GM23248 (cell line): ENCODE data around the gene WNT7B. TPM values are rescaled to one million over a fixed set of nuclear protein-coding genes. Genes with fewer than 3 reads are reported as not detected.
A peak's percentile ranks its signal among the peaks of the same experiment; 100 is the strongest.

ENCODE experiments used
- DNase-seq: peaks from one replicate; pipeline ENCODE4 v3.0.0-alpha.2; 2015
- H2AFZ ChIP-seq: fragments of 200-600 bp; sonication (generic); 2 replicates; pipeline ENCODE4 v1.6.1; 2016; ENCODE audit warnings: antibody characterized with exemption
- H3F3A ChIP-seq: fragments of 200-600 bp; sonication (generic); 2 replicates; pipeline ENCODE4 v1.6.1; 2016; ENCODE audit warnings: mild to moderate bottlenecking, antibody characterized with exemption, mixed run types; ENCODE audit not compliant: insufficient read depth
- H3K27ac ChIP-seq: fragments of 200-600 bp; sonication (generic); 2 replicates; pipeline ENCODE4 v1.5.1; 2016; ENCODE audit warnings: mild to moderate bottlenecking
- H3K27me3 ChIP-seq: fragments of 200-600 bp; sonication (generic); replicated peaks from 2 replicates; pipeline ENCODE4 v1.6.1; 2016; ENCODE audit warnings: mild to moderate bottlenecking; ENCODE audit not compliant: insufficient read depth
- H3K36me3 ChIP-seq: fragments of 200-600 bp; sonication (generic); 2 replicates; pipeline ENCODE4 v1.6.1; 2016; ENCODE audit warnings: low read depth, mild to moderate bottlenecking
- H3K4me1 ChIP-seq: fragments of 200-600 bp; sonication (generic); 2 replicates; pipeline ENCODE4 v1.6.1; 2016; ENCODE audit warnings: mild to moderate bottlenecking; ENCODE audit not compliant: insufficient read depth
- H3K4me2 ChIP-seq: fragments of 200-600 bp; sonication (generic); one replicate; pipeline ENCODE4 v1.6.1; 2016; ENCODE audit warnings: mild to moderate bottlenecking; ENCODE audit not compliant: unreplicated experiment
- H3K4me3 ChIP-seq: fragments of 200-600 bp; sonication (generic); 2 replicates; pipeline ENCODE4 v1.5.1; 2016; ENCODE audit warnings: mild to moderate bottlenecking
- H3K79me2 ChIP-seq: fragments of 200-600 bp; sonication (generic); 2 replicates; pipeline ENCODE4 v1.6.1; 2016; ENCODE audit warnings: mild to moderate bottlenecking; ENCODE audit not compliant: insufficient read depth
- H3K9ac ChIP-seq: fragments of 200-600 bp; sonication (generic); 2 replicates; pipeline ENCODE4 v1.6.1; 2016; ENCODE audit warnings: mild to moderate bottlenecking
- H3K9me2 ChIP-seq: fragments of 200-600 bp; sonication (generic); 2 replicates; pipeline ENCODE4 v1.6.1; 2016; ENCODE audit warnings: mixed run types, mild to moderate bottlenecking, moderate library complexity; ENCODE audit not compliant: insufficient read depth
- H3K9me3 ChIP-seq: fragments of 200-600 bp; sonication (generic); one replicate; pipeline ENCODE4 v1.6.1; 2017; ENCODE audit warnings: low read depth
- H4K20me1 ChIP-seq: fragments of 200-600 bp; sonication (generic); 2 replicates; pipeline ENCODE4 v1.6.0; 2016; ENCODE audit not compliant: insufficient read depth
- EZH2 ChIP-seq: fragments of 200-600 bp; sonication (generic); IDR thresholded peaks from 2 replicates; pipeline ENCODE4 v1.6.1; 2018; ENCODE audit warnings: antibody characterized with exemption, mild to moderate bottlenecking; ENCODE audit not compliant: insufficient read depth, poor library complexity, severe bottlenecking
- EZH2phosphoT487 ChIP-seq: fragments of 200-600 bp; sonication (generic); IDR thresholded peaks from 2 replicates; pipeline ENCODE4 v1.6.1; 2018; ENCODE audit warnings: antibody characterized with exemption, moderate library complexity, mild to moderate bottlenecking, low read depth; ENCODE audit not compliant: insufficient read depth
- WGBS, 2 experiments: methylation state at CpG; one replicate each; pipeline ENCODE4 v1.1.6; 2015 to 2017; ENCODE audit warnings: low lambda C conversion rate in 2 of 2, low coverage in 1 of 2; ENCODE audit errors: missing lambda C conversion rate in 2 of 2; 5-methylcytosine and 5-hydroxymethylcytosine counted together
- in situ Hi-C: fragments of 300-500 bp; cut with MboI; formaldehyde crosslinking; loops from 2 replicates; pipeline ENCODE4 v1.15.0; 2020
- polyA plus RNA-seq: library from polyadenylated mRNA; unstranded; fragments of >200 nt; fragmentation: Nextera tagmentation; extraction: Ambion mirVana; gene quantifications from 2 replicates; pipeline ENCODE4 v1.2.1, GENCODE V29; 2016
- total RNA-seq: library from RNA; depleted of rRNA; stranded (reverse); fragments of >200 nt; shearing (Covaris generic); gene quantifications from 2 replicates; pipeline ENCODE4 v1.2.3, GENCODE V29; 2014

Gene WNT7B
- total and polyA plus RNA-seq, 2 experiments from 2014 or later = not detected

DNA sequence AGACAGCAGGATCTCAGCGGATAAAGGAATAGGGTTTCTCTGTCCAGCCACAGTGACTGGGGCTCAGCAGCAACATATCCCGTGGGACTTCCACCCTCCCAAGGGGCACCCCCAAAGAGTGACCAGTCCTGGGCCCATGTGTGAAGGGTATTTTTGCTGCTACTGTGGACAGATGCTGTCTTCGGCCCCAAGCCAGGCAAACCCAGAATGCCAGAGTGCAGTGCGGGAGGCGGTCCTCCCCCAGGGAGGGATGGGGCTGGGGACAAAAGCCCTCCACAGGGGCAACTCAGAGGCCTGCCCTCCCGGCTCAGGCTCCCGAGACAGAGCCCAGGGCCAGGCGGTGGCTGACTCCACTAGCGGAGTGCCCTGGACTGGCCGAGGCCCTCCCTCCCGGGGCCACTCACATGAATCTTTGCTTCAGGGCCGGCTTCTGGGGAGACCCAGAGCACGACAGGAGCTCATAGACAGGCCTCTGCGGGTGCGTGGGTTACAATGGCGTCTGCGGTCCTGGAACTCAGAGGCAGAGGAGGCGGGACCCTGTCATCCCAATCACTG is 34.7 kb upstream of the WNT7B start:
- 89 to 90% methylated on average over 17 to 18 of the region's 18 CpGs for WGBS, 2 experiments
- DNase-seq = no peak
- Histone ChIP-seq H3K27ac (no peak overlapping the region), H3K9me3 (no peaks in the 10 kb centered on the region), H3K4me3 (no peak overlapping the region), H2AFZ (no peak overlapping the region), H3K79me2 (peaks cover 47% of the 10 kb centered on the region), H3K27me3 (no peaks in the 10 kb centered on the region), H3K4me2 (no peak overlapping the region), H3K36me3 (no peaks in the 10 kb centered on the region), H3K9ac (no peak overlapping the region), H3F3A (peaks cover 18% of the 10 kb centered on the region), H4K20me1 (no peaks in the 10 kb centered on the region), H3K4me1 (peaks cover 36% of the 10 kb centered on the region), H3K9me2 (no peaks in the 10 kb centered on the region)
- TF ChIP-seq EZH2phosphoT487 = no peak
- no peak for TF ChIP-seq EZH2
- in situ Hi-C loops = no loop called here

DNA sequence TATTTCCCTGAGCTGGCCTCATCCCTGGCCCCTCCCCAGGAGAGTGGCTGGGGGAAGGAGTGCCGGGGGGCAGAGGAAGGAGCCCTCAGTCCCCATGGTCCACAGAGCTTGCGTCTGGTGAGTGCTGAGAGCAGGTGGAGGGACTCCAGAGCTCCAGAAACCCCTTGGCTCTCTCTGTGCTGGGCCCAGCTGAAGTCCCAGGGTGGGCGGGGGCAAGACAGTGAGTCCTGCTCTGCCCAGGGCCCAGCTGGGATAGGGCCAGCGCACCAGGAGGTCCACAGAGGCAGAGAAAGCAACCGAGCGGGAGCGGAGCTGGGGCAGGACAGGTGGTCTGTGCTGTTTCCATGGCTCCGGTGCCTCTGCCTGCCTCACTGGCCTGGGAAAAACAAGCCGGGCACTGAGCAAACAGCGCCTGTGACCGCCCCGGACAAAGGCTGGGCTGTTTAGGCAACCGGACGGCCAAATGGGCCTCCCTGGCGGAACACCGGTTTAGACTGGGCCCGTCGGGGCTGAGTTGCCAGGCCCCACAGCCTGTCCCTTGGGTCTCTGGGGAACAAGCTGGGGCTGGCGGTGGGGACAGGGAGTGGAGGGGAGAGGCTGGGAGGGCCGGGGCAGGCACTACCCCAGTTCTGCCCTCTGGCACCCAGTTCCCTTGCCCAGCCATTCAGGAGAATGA is 34.1 kb upstream of the WNT7B start:
- Histone ChIP-seq H3K9me3 (no peaks in the 10 kb centered on the region), H3K9ac (no peak overlapping the region), H3K4me3 (no peak overlapping the region), H3K4me1 (peaks cover 41% of the 10 kb centered on the region), H3K27ac (peak overlapping the region; percentile 55), H3K79me2 (peaks cover 53% of the 10 kb centered on the region), H3K4me2 (no peak overlapping the region), H4K20me1 (no peaks in the 10 kb centered on the region), H3K27me3 (no peaks in the 10 kb centered on the region), H3K36me3 (no peaks in the 10 kb centered on the region), H3K9me2 (no peaks in the 10 kb centered on the region), H3F3A (peaks cover 18% of the 10 kb centered on the region), H2AFZ (no peak overlapping the region)
- TF ChIP-seq EZH2 = no peak
- TF ChIP-seq EZH2phosphoT487 = no peak
- WGBS, 2 experiments = 94% methylated on average over 17 to 20 of the region's 20 CpGs
- in situ Hi-C loops = no loop called here
- DNase-seq = no peak

DNA sequence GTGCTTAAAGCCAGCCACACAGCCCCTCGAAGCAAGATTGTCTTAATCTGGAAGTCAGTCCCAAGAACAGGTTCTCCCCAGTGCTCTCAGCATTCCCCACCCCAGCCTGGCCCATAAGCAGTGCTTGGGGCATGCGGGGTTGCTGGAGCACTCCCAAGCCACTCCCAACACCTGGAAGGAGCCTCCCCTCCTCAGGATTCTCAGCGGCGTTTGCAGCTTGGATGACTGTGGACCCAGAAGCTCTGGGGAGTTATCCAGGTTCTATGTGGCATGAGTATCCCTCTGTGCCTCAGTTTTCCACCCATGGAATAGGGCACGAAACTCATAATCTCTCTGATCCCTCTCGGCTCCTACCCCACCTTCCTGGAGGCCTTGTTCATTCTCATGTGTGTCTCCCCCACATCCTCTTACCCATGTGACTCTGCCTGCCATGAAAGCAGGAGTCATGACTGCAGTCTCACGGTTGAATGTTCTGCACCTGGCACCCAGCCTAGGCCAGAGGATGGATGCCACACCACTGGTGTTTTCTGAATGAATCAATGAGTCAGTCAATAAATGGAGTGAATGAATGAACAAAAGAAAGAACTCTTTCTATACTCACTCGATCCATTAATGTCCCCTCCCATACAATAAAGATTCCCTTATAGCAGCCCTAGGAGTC is 33.4 kb upstream of the WNT7B start:
- H2AFZ ChIP-seq = no peak overlapping the region
- peaks cover 12% of the 10 kb centered on the region for H3F3A ChIP-seq
- H3K9me3 ChIP-seq = no peaks in the 10 kb centered on the region
- no peak overlapping the region for H3K4me3 ChIP-seq
- peak overlapping the region; percentile 55 for H3K27ac ChIP-seq
- DNase-seq = peak; percentile 90
- no peaks in the 10 kb centered on the region for H3K36me3 ChIP-seq
- H3K4me2 ChIP-seq = no peak overlapping the region
- no peak overlapping the region for H3K9ac ChIP-seq
- no peaks in the 10 kb centered on the region for H3K9me2 ChIP-seq
- H3K79me2 ChIP-seq = peaks cover 49% of the 10 kb centered on the region
- 74 to 78% methylated on average over 8 of the region's 8 CpGs for WGBS, 2 experiments
- H3K4me1 ChIP-seq = peaks cover 43% of the 10 kb centered on the region
- H3K27me3 ChIP-seq = no peaks in the 10 kb centered on the region
- H4K20me1 ChIP-seq = no peaks in the 10 kb centered on the region
- TF ChIP-seq EZH2phosphoT487 (no peak), EZH2 (no peak)
- in situ Hi-C loops = no loop called here

DNA sequence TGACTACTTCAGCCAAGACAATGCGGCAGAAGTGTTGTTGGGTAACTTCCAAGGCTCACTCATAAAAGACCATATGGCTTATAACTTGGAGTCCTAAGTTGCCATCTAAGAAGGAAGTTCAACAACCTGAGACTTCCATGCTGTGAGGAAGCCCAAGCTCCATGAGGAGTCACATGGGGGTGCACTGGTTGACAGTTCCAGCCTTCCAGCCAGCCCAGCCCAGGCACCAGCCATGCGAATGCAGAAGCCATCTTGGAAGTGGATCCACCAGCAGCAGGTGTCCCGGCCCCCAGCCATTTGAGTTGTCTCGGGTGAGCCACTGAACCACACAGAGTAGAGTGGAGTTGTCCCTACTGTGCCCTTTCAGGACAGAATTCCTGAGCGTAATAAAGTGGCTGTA is 32.8 kb upstream of the WNT7B start:
- Histone ChIP-seq H3K4me3 (no peak overlapping the region), H3K9me3 (no peaks in the 10 kb centered on the region), H3K4me1 (peaks cover 41% of the 10 kb centered on the region), H3K79me2 (peaks cover 43% of the 10 kb centered on the region), H3K9ac (no peak overlapping the region), H2AFZ (no peak overlapping the region), H3K9me2 (no peaks in the 10 kb centered on the region), H3K36me3 (no peaks in the 10 kb centered on the region), H3K27me3 (no peaks in the 10 kb centered on the region), H3K27ac (peak overlapping the region; percentile 55; the same call in 1 of the 2 replicates), H3F3A (peaks cover 10% of the 10 kb centered on the region), H4K20me1 (no peaks in the 10 kb centered on the region), H3K4me2 (no peak overlapping the region)
- in situ Hi-C loops = loop anchor here (10.0 kb wide), 1 partner anchor 75 kb away; no protein-coding TSS in a partner anchor
- WGBS, 2 experiments = 96 to 100% methylated on average over 5 of the region's 5 CpGs
- no peak for DNase-seq
- no peak for TF ChIP-seq EZH2
